ENCODE results near the gene HPF1. TPM values are rescaled to one million over a fixed set of nuclear protein-coding genes. Genes with fewer than 3 reads are reported as not detected.
A peak's percentile ranks its signal among the peaks of the same experiment; 100 is the strongest.
"Not testable (repeated sequence)": the region's sequence is repeated elsewhere in the genome, so short reads cannot be mapped to it uniquely, and the experiment has no call there.

The HPF1 gene
- total RNA-seq, 4 donors from 2014 or later, result 12.2 to 28.7 (median 20.5) TPM

GRCh38 chr4:169795585-169795984 lies 37.8 kb upstream of the HPF1 start:
- Histone ChIP-seq H3K36me3 (no peaks in the 10 kb centered on the region), H3K27ac (no peak overlapping the region), H3K4me1 (peaks cover 9% of the 10 kb centered on the region), H3K27me3 (peaks cover 5% of the 10 kb centered on the region), H3K9me3 (no peaks in the 10 kb centered on the region), H3K4me3 (no peak overlapping the region)
- TF ChIP-seq CTCF (IDR thresholded peaks at IDR 0.05) (no peak), POLR2AphosphoS5 (IDR thresholded peaks at IDR 0.05) (no peak), EP300 (IDR thresholded peaks at IDR 0.05) (no peak), POLR2A (IDR thresholded peaks at IDR 0.05) (no peak)
- DNase-seq (ENCODE audit: low spot score in 2 of 2), result no peak
- WGBS, result 26% methylated on average over 4 of the region's 4 CpGs

GRCh38 chr4:169791527-169792156 lies 33.9 kb upstream of the HPF1 start:
- Histone ChIP-seq H3K4me1 (peaks cover 9% of the 10 kb centered on the region), H3K27me3 (peaks cover 30% of the 10 kb centered on the region), H3K27ac (no peak overlapping the region), H3K4me3 (peak overlapping the region; percentile 40), H3K9me3 (no peaks in the 10 kb centered on the region), H3K36me3 (no peaks in the 10 kb centered on the region)
- peak in 1 of 2 donors; percentile 61 for DNase-seq (ENCODE audit: low spot score in 2 of 2)
- WGBS, result 6% methylated on average over 26 of the region's 29 CpGs
- TF ChIP-seq POLR2A (IDR thresholded peaks at IDR 0.05) (no peak), EP300 (IDR thresholded peaks at IDR 0.05) (no peak), CTCF (IDR thresholded peaks at IDR 0.05) (peak in 1 of 2 donors; percentile 33)

- WGBS, result 21% methylated on average over 2 of the region's 2 CpGs
- Histone ChIP-seq H3K27me3 (peaks cover 30% of the 10 kb centered on the region), H3K27ac (no peak overlapping the region), H3K4me1 (peaks cover 9% of the 10 kb centered on the region), H3K9me3 (no peaks in the 10 kb centered on the region), H3K36me3 (no peaks in the 10 kb centered on the region), H3K4me3 (peak overlapping the region; percentile 40)
- no peak for TF ChIP-seq POLR2A (IDR thresholded peaks at IDR 0.05)
- no peak for TF ChIP-seq CTCF (IDR thresholded peaks at IDR 0.05)
- TF ChIP-seq POLR2AphosphoS5 (IDR thresholded peaks at IDR 0.05), result no peak
- TF ChIP-seq EP300 (IDR thresholded peaks at IDR 0.05), result no peak
- no peak for DNase-seq (ENCODE audit: low spot score in 2 of 2)
Measured at GRCh38 chr4:169791062-169791461, 33.3 kb upstream of the HPF1 start.

GRCh38 chr4:169774466-169775445 lies 17.0 kb upstream of the HPF1 start:
- H3K4me1 ChIP-seq, result peaks cover 8% of the 10 kb centered on the region
- H3K4me3 ChIP-seq, result peak overlapping the region; percentile 28
- TF ChIP-seq POLR2A (IDR thresholded peaks at IDR 0.05), result no peak
- TF ChIP-seq EP300 (IDR thresholded peaks at IDR 0.05), result no peak
- no peak for TF ChIP-seq POLR2AphosphoS5 (IDR thresholded peaks at IDR 0.05)
- no peak for TF ChIP-seq CTCF (IDR thresholded peaks at IDR 0.05)
- peaks cover 21% of the 10 kb centered on the region for H3K27me3 ChIP-seq
- no peak overlapping the region for H3K27ac ChIP-seq
- WGBS, result 32% methylated on average over 28 of the region's 58 CpGs
- H3K36me3 ChIP-seq, result no peaks in the 10 kb centered on the region
- H3K9me3 ChIP-seq, result no peaks in the 10 kb centered on the region
- DNase-seq (ENCODE audit: low spot score in 2 of 2), result no peak

GRCh38 chr4:169773889-169774288 lies 16.1 kb upstream of the HPF1 start:
- DNase-seq (ENCODE audit: low spot score in 2 of 2), result no peak
- no peaks in the 10 kb centered on the region for H3K36me3 ChIP-seq
- peaks cover 8% of the 10 kb centered on the region for H3K4me1 ChIP-seq
- peaks cover 21% of the 10 kb centered on the region for H3K27me3 ChIP-seq
- TF ChIP-seq POLR2AphosphoS5 (IDR thresholded peaks at IDR 0.05) (no peak), CTCF (IDR thresholded peaks at IDR 0.05) (no peak), POLR2A (IDR thresholded peaks at IDR 0.05) (no peak), EP300 (IDR thresholded peaks at IDR 0.05) (no peak)
- H3K4me3 ChIP-seq, result no peak overlapping the region
- no peaks in the 10 kb centered on the region for H3K9me3 ChIP-seq
- no peak overlapping the region for H3K27ac ChIP-seq
- 82% methylated on average over 7 of the region's 7 CpGs for WGBS

- 79% methylated on average over 11 of the region's 11 CpGs for WGBS
- H3K27me3 ChIP-seq, result peaks cover 21% of the 10 kb centered on the region
- not testable (repeated sequence) for H3K27ac ChIP-seq; H3K9me3 ChIP-seq; H3K4me1 ChIP-seq; H3K36me3 ChIP-seq; H3K4me3 ChIP-seq; DNase-seq (ENCODE audit: low spot score in 2 of 2)
Measured at GRCh38 chr4:169771556-169772080, 13.9 kb upstream of the HPF1 start.

Measured in suprapubic skin (tissue), 4 donors.